ENCODE measurements around the gene DGCR2.
"Not testable (repeated sequence)": the region's sequence is repeated elsewhere in the genome, so short reads cannot be mapped to it uniquely, and the experiment has no call there.

The DGCR2 gene

DNA sequence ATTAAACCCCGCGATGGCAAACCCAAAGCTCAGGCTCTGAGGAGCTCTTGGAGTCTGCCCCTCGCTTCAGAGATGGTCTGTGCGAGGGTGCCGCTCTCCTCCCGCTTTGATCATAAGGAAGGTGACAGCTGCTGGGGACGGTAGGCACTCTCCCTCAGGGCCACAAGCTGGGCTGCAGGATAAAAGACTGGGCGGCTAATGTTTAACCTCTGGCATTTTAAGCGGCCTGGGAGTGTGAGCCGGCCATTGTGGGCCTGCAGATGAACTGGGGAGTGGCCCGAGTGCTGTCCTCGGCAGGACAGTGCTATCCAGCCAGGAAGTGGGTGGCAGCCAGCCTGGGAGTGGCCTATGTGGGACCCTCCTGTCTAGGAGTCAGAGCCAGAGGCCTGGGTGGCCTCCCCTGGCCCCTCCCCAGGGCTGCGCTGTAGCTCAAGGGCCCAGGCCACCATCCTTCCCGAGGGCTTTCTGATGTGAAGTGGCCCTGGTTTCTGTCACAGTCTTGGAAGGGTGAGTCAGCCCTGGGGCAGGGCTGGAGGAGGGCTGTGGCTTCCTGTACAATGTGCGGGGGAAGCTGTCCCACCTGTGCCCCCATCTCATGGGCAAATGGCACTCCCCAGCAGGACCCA lies 127.4 kb downstream of the DGCR2 start:
- DNase-seq = no peak

DNA sequence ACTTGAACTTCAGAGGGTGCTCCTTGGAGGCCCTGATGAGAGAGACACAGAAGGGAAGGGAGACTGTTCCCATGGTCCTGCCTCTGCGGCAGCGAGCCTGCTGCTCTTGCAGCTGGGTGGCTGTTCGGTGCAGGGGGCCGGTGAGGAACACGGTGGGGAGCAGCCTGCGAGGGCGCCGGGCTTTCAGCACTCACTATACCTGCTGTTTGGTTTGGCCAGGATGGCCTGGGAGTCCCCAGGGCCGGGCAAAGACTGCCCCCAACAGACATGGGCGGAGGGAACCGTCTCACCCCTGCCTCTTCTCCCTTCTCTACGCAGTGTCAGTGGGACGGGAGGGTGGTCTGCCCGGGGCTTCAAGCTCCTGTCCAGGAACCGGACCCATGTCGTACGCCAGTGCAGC lies 128.2 kb downstream of the DGCR2 start:
- no peak for DNase-seq

DNA sequence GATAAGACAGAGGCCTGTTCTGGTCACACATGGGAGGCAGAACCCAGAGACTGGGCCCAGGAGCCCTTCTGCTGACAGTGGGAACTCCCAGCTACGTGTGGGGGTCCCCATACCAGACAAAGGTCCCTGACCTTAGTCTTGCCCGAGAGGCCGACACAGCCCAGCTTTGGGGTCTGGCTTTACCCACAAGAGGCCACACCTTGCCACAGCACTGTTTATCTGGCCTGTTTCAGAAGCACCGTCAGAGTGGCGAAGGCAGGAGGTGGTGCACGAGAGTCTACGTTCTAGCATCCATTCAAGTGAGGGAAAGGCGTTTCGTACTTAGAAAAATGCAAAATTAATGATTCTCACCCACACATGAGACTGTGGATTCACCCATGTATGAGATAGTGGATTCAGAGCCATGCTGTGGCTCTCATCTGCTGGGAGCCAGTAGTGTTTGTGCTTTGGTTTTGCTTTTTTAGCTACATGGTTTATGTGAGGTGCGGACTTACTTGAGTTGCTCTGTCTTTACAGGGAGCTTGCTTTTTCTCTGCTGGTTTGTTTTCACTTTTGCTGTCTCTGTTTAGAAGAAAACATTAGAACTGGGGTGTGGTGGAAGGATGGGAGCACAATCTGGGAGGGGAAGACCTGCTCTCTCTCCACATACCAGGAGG lies 129.5 kb downstream of the DGCR2 start:
- DNase-seq = no peak

DNA sequence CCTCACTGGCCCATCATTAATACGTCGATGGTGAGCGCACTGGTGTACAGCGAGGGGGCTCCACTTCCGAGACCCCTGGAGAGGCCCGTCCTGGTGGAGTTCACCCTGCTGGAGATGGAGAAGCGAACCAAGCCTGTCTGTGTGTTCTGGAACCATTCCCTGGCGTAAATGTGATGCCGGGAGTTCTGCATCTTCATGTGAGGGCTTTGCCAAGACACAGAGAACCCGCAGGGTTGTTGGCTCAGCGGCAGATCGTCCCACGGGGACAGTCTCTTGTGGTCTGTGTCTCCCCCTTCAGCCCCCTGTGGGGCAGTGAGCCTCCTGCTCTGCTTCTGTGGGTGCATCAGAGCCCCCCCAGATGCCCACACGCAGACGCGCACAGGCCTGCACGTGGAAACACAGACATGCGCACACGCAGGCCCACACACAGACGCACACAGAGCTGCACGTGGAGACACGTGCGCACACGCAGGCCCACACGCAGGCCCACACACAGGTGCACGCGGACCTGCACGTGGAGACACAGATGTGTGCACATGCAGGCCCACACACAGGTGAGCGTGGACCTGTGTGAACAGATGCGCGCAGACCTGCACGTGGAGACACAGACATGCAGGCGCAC lies 130.3 kb downstream of the DGCR2 start:
- DNase-seq = no peak

DNA sequence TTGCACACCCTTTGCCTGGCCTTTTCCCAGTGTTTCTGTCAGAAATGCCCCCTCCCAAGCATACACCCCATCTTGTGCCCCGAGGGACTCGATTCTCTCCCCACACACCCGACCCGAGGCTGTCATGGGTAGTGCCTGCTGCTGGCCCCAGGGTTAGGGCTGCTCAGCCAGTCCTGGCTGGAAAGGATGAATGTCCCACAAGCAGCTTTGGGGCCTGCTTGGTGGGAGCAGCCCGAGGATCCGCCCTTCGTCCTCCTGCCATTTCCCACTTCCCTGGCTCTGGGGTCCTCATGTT lies 131.1 kb downstream of the DGCR2 start:
- DNase-seq = no peak

DNA sequence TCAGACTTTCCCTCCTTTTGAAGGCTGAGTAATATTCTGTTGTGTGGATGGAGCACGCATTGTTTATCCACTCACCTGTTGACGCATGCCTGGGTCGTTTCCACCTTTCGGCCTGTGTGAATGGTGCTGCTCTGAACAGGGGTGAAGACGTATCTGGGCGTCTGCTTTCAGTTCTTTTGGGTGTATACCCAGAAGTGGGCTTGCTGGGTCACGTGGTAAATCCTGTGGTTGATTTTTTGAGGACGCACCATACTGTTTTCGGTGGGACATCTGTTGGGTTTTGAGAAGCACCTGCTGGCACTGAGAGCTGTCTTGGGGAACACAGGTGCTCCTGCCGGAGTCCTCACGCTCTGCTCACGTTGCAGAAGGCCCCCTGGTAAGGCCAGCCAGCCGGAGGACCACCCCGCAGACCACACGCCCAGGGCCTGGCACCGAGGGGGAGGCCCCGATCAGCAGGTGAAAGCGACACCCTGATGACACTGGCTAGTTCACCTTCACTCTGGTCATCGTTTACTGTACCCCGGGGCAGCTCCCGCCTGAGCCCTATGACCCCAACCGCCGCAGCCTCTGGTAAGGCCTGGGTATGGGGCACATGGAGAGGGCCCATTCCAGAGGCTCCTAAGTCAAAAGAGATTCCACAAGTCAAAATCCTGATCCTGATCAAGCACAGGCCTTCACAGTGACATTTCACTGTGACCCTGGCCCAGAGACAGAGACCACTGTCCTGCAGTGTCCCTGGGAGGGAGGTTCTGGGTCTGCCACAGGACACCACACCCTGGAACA lies 131.7 kb downstream of the DGCR2 start:
- no peak for DNase-seq

DNA sequence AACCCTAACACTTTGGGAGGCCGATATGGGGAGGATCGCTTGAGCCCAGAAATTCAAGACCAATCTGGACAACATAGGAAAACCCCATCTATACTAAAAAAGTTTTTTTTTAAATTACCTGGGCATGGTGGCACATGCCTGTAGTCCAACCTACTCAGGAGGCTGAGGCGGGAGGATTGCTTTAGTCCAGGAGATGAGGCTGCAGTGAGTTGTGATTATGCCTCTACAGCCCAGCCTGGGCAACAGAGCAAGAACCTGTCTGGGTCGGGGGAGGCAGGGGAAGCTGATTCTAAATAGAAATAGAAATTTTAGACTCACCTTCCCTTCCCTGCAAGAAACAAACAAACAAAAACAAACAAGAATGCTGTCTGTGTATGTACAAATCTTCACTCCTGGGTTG lies 133.3 kb downstream of the DGCR2 start:
- no peak for DNase-seq

DNA sequence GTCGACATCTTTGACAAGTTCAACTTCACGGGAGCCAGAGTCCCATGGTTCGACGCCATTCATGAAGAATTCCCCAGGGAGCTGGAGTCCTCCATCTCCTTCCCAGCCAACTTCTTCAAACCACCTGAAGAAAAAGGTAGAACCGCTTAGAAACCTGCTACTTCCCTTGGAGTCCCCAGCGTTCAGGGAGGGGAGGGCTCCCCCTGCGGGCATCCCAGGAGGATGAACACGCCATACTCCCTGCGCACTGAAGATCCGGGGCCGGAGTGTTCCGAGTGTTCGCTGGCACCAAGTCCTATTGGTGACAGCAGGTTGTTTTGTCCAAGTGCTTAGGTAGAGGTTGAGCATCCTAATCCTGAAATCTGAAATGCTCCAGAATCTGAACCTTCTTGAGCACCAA lies 134.4 kb downstream of the DGCR2 start:
- peak; percentile 44 for DNase-seq

DNA sequence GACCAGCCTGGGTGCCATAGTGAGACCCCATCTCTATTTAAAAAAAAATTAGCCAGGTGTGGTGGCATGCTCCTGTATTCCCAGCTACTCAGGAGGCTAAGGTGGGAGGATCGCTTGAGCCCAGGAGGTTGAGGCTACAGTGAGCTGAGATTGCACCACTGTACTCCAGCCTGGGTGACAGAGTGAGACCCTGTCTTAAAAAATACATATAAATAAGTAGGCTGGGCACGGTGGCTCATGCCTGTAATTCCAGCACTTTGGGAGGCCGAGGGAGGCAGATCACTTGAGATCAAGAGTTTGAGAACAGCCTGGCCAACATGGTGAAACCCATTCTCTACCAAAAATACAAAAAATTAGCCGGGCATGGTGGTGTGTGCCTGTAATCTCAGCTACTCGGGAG lies 135.1 kb downstream of the DGCR2 start:
- DNase-seq = not testable (repeated sequence)

Data from stimulated activated CD4-positive, alpha-beta T cell treated with anti-CD3 and anti-CD28 coated beads, Interleukin-15, amount 100 ng/mL, for 24 hours (primary cell).